Stimulated activated CD4-positive, alpha-beta T cell treated with anti-CD3 and anti-CD28 coated beads, Interleukin-12 subunit alpha, Interleukin-12 subunit beta, amount 100 ng/mL, for 48 hours (primary cell): ENCODE measurements around the gene PTPRG.
"Not testable (repeated sequence)": the region's sequence is repeated elsewhere in the genome, so short reads cannot be mapped to it uniquely, and the experiment has no call there.

Source experiments
- DNase-seq, 3 donors: peaks; one replicate each; pipeline ENCODE4 v3.0.0-alpha.2; 2020; ENCODE audit warnings: low read depth in 2 of 3, low spot score in 1 of 3

Gene PTPRG

GRCh38 chr3:62036726-62037125, 475.4 kb downstream of the PTPRG start:
- no peak for DNase-seq

DNA sequence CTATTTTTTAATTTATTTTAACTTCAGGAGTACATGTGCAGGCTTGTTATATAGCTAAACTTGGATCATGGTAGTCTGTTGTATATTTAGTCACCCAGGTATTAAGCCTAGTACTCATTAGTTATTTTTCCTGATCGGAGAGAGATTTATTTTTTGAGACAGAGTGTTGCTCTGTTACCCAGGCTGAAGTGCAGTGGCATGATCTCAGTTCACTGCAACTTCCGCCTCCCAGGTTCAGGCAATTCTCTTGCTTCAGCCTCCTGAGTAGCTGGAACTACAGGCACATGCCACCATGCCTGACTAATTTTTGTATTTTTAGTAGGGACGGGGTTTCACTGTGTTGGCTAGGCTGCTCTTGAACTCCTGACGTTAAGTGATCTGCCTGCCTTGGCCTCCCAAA, 477.4 kb downstream of the PTPRG start:
- not testable (repeated sequence) for DNase-seq

- no peak for DNase-seq
Measured at GRCh38 chr3:62039586-62039985, 478.2 kb downstream of the PTPRG start.

DNA sequence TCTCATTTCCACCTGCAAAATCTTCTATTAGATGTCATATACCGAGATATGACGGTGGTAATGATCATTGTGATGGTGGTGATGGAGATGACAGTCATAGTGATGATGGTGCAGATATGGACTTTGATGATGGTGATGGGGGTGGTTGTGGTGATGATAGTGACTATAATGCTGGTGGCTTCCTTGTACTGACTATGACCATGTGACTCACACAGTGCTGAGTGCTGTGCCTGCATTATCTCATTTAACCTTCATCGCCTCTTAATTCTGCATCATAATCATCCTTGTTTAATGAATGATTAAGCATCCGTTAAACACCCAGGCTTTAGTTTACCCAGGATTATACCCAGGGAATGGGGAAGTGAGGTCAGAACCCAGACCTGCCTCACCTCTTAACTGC, 480.3 kb downstream of the PTPRG start:
- no peak for DNase-seq

GRCh38 chr3:62044874-62045411, 483.6 kb downstream of the PTPRG start:
- DNase-seq = no peak

- DNase-seq = no peak
Measured at GRCh38 chr3:62046326-62046725, 485.0 kb downstream of the PTPRG start.

DNA sequence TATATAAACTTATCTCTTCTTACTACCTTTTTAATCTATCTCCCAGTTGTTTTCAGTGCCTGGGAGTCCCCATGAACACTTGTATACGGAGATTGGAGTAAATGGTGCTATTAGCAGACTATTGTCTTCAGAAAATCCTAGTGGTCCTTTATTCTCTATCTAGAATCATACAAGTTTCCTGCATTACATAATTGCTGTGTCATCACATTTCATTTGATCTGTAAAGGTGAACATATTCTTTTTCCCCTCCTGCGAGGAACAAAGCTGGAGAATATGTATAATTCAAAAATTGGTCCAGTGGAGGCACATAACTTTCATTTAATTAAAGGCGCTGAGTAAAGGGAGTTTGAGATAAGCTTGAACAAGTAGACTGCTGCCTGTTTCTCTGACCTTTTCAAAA, 487.2 kb downstream of the PTPRG start:
- DNase-seq = no peak

DNA sequence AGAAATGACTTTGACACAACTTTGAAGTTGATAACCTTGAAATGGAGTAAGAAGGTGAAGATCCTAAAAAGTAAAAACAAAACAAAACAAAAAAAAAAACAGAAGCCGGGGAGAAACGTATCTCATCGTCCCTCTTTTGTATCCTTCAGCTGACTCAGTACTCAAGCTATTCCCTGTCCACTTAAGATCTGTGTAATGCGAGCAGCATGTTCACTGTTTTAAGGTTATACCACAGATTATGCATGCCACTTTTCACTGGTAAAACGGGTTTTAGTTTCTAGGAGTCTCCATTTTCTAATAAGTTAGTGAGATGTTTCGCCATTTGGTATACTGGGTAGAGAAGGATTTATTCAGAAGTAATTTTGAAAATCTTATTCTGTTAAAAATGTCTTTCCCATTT, 487.7 kb downstream of the PTPRG start:
- no peak for DNase-seq

- DNase-seq = no peak
Measured at GRCh38 chr3:62051506-62051905, 490.1 kb downstream of the PTPRG start.

DNA sequence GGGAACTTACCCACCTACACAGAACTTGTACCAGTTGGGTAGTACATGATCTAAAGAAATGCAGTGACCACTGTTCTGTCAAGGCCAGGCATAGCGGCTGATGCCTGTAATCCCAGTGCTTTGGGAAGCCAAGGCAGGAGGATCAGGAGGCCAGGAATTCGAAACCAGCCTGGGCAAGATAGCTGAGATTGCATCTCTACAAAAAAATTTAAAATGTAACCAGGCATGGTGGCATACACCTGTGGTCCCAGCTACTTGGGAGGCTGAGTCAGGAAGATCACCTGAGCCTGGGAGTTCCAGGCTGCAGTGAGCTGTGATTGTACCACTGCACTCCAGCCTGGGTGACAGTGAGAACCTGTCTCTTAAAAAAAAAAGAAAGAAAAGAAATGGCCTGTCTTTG, 491.0 kb downstream of the PTPRG start:
- no peak for DNase-seq

DNA sequence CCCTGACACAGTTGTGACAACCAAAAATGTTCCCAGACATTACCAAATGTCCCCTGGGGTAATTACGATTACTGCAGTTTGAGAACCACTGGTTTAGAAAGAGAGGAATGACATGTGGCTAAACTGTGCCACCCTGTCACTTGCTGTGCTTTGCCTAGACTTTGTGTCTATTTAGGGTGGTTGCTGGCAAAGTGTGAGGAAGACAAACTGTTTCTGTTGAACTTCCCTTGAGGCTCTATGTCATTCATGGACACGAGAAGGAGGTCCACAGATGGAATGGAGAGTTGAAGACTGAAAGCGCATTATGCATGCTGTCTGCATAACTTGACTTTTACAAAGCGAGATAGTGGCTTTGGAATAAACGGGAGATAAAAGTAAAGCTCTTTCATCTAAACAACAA, 495.3 kb downstream of the PTPRG start:
- DNase-seq = no peak

DNA sequence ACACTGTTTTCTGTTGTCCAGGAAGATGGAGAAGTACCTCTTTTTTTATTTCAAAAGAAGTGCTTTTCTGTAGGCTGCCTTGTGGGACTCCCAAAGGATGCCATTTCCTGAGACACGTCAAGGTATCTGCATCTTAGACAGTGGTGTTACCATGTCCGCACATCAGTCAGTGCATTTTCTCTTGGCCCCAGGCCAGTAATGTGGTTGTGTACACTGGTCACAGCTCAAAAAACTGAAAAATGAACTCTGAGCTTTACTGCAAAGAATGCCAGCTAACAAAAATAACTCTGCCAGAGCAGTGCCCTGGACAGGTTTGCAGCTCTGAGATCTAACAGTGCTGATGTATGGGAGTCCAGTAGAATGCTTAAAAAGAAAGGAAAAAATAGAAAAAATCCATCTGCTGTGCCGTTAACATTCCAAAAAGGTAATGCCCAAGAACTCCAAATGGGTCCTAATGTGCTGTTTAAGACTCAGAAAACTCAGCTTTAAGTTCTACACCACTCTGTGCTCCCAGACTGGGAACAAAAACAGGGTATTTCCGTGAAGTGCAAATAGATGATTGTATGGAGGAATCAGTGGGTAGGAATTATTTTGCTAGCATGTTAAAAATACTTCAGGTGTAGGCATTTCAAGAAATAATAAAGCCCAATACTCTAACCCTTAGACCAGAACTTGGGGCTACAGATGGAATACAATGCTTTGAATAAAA, 496.1 kb downstream of the PTPRG start:
- DNase-seq = no peak

DNA sequence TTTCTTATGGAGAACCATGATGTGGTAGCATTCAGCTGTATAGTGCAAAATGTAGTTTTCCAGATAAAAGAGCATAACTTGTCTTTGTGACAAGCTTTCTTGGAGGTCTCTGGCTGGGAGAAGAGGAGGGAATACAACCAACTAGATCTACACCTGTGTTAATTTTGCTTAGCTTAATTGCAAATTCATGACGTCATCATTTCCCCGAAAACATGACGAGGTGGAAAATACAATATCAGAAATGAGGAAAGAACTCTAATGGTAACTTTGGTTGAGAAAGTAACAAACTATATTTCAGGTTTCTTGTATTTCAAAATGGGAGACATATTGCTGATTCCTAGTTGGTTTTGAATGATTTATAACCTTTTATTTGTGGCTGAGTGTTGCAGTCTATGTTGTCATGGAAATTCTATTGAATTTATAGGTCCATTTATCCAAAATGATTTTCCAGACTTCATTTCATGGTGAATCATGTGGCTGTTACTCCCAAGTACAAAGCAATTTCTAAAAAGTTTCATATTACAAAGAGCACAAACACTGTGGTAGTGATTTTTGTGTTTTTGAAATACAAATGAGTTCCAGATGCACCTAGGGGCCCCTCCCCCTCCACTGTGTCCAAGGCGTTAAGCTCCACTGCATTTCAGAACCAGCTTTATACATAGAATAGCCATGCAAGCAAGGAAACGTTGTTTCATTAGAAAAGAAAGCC, 504.8 kb downstream of the PTPRG start:
- DNase-seq = no peak

DNA sequence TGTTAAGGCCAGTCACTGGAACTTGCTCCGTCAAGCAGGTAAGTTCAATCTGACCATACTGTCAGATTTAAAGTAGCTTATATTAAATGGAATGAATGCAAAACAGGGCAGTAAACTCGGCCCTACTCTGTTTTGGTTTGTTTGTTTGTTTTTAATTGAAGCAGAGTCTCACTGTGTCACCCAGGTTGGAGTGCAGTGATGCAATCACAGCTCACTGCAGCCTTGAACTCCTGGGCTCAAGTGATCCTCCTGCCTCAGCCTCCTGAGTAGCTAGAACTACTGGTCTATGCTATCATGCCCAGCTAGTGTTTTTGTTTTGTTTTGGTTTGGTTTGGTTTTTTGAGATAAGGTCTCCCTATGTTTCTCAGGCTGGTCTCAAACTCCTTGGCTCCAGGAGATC, 507.0 kb downstream of the PTPRG start:
- no peak for DNase-seq

GRCh38 chr3:62070891-62071290, 509.5 kb downstream of the PTPRG start:
- no peak for DNase-seq

- DNase-seq = no peak
Measured at GRCh38 chr3:62073038-62073437, 511.7 kb downstream of the PTPRG start.

GRCh38 chr3:62084558-62084957, 523.2 kb downstream of the PTPRG start:
- DNase-seq = no peak

DNA sequence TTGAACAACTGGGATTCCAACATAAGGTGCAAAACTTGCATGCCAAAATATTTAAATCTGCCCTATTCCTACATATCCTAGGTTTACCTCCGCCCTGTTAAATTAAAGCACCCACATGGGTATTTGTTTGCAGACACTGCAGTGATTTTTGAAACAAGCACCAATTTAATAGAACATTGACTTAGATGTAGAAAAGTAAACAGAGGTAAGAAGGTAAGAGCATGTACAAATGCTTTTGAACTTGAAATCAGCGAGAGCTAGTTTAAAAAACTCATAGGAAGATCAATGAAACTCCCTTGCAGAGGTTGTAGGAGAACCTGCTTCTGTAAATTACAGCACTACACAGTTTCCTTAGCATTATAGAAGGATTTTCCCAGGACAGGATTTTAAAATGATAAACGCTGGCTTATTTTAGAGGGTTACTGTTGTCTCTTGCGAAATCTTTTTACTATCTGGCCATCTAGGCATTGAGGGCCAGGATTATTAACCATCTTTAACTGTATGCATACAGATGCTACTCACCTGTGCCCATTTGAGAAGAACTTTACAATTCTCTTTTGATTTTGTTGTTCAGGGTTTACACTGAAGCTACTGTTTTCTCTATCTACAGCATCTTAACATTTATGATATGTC, 527.2 kb downstream of the PTPRG start:
- DNase-seq = no peak

DNA sequence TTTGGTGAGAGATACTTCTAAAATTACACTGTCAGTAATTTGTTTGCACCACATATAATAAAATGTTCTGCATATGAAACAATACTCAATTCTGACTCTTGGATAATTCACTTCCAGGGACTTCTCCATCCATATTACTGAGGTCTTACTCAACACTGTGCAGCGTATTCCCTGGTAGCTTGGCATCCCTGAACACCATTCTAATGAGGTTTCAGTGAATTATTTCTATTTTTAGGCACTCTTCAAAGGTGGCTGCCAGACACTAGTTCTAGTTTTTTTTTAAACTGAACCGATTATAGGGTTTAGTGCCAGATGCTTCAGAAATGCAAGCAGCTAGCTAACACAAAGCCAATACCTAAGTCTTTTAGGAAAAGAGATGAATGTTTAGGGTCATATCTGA, 528.7 kb downstream of the PTPRG start:
- DNase-seq = no peak

DNA sequence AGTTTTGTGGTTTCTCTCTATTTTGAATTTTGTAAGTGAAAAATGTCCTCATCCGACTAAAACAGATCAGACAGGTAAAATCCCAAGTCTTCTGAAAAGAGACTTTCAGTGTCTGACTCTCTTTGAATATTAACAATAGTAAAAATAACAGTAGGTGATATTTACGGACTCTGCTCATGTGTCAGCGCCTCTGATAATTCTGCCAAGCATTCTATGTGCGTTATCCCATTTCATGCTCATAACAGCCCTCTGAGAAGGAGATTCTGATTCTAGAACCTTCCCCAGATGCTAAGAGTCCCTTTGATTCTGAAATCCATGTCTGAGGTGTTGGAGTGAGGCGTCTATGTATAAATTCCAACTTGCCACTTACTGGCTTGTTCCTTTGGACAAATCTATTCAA, 529.1 kb downstream of the PTPRG start:
- no peak for DNase-seq

- DNase-seq = no peak
Measured at GRCh38 chr3:62093025-62093424, 531.7 kb downstream of the PTPRG start.

DNA sequence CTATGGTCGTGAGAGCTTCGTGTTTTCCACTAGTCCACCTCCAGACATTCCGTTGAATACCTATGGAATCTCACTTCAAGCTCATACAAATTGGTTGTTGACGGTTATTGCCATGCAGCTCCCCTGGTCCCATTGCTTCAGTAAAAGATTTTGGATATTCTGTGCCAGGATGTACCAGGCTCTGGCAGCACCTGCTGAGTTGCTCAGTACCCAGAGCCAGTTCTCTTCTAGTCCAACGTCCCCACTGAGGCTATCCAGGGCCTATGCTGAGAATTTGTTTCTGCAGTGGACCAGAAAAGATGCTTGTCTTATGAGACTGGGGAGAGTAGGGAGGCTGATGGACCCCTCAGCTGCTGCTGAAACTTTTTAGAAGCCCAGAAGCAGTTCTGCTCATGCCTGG, 533.1 kb downstream of the PTPRG start:
- DNase-seq = no peak
